HepG2 (cell line): Measurements from ENCODE around the gene SLC22A31. TPM values are rescaled to one million over a fixed set of nuclear protein-coding genes. Genes with fewer than 3 reads are reported as not detected.

Source experiments
- ATAC-seq: fragments of 200-7000 bp; cut with Tn5 transposase; 3 replicates; pipeline ENCODE4 v1.9.1; 2020; ENCODE audit warnings: mild to moderate bottlenecking, moderate library complexity
- BruUV-seq: library from RNA; stranded (reverse); fragments of 400-500 nt; replicated peaks from 2 replicates; lab custom pipeline; 2021; lab: Mats Ljungman, UMichigan
- CTCF ChIA-PET: fragments of 300-600 bp; formaldehyde crosslinking; extraction: SDS; loops from one replicate; lab custom pipeline; 2021; ENCODE audit warnings: low total read pairs, inconsistent platforms, low intra/inter-chr PET ratio; lab: Yijun Ruan, JAX
- POLR2A ChIA-PET: fragments of 350-600 bp; sonication (Branson Sonifier 250); formaldehyde crosslinking; loops from one replicate; lab custom pipeline; 2020; ENCODE audit warnings: antibody characterized with exemption, inconsistent platforms; lab: Yijun Ruan, JAX
- DNase-seq: peaks from one replicate; pipeline ENCODE4 v3.0.0-alpha.2; 2015; ENCODE audit warnings: low spot score
- FAIRE-seq: peaks from 3 replicates; lab custom pipeline; 2011; peaks lifted over from hg19 to GRCh38; lab: Jason Lieb, UNC
- H2AFZ ChIP-seq: one replicate; pipeline ENCODE4 v1.6.1; 2011; ENCODE audit warnings: low read length, inconsistent platforms
- H3K27ac ChIP-seq: fragments of 300-600 bp; 3 replicates; pipeline ENCODE4 v1.8.0; 2011; ENCODE audit warnings: mixed run types, mild to moderate bottlenecking, mixed read lengths, low read length, inconsistent platforms; ENCODE audit not compliant: insufficient read depth; ENCODE audit errors: extremely low read length
- H3K27me3 ChIP-seq, 2 experiments: fragments of 200-600 bp in 1 of 2; 2 replicates in 1 of 2; 3 replicates in 1 of 2; pipeline versions ENCODE4 v1.6.0 to v1.8.0; 2011; ENCODE audit warnings: low read length in 2 of 2, mild to moderate bottlenecking in 2 of 2, moderate library complexity in 2 of 2, inconsistent platforms in 1 of 2; ENCODE audit not compliant: insufficient read depth in 2 of 2, control insufficient read depth in 1 of 2
- H3K36me3 ChIP-seq, 2 experiments: fragments of 200-600 bp in 1 of 2; replicated peaks in 1 of 2; 2 replicates in 1 of 2; 3 replicates in 1 of 2; pipeline versions ENCODE4 v1.5.1 to v1.8.0; 2011; ENCODE audit warnings: low read length in 2 of 2, inconsistent platforms in 1 of 2; ENCODE audit not compliant: insufficient read depth in 2 of 2, control insufficient read depth in 1 of 2
- H3K4me1 ChIP-seq: 2 replicates; pipeline ENCODE4 v1.5.1; 2012; ENCODE audit warnings: low read length, inconsistent platforms; ENCODE audit not compliant: insufficient read depth
- H3K4me2 ChIP-seq: 2 replicates; pipeline ENCODE4 v1.6.0; 2011; ENCODE audit warnings: low read depth, low read length, inconsistent platforms
- H3K4me3 ChIP-seq, 3 experiments: fragments of 200-600 bp in 1 of 3; sonication (generic), shearing (Covaris generic) in 1 of 3; replicated peaks in 1 of 3; 2 replicates each; pipeline ENCODE4 v1.5.1; 2011 to 2016; ENCODE audit warnings: low read length in 3 of 3, inconsistent platforms in 2 of 3, low read depth in 2 of 3, mild to moderate bottlenecking in 2 of 3, control low read depth in 1 of 3, mixed read lengths in 1 of 3; ENCODE audit not compliant: insufficient read depth in 1 of 3
- H3K79me2 ChIP-seq: one replicate; pipeline ENCODE4 v1.6.1; 2011; ENCODE audit warnings: low read length, inconsistent platforms; ENCODE audit not compliant: insufficient read depth
- H3K9ac ChIP-seq: 2 replicates; pipeline ENCODE4 v1.6.0; 2011; ENCODE audit warnings: mild to moderate bottlenecking, low read depth, low read length, inconsistent platforms; ENCODE audit not compliant: insufficient read depth
- H3K9me3 ChIP-seq: 2 replicates; pipeline ENCODE4 v1.5.1; 2012; ENCODE audit warnings: mild to moderate bottlenecking, low read length
- H4K20me1 ChIP-seq: 2 replicates; pipeline ENCODE4 v1.6.0; 2011; ENCODE audit warnings: inconsistent platforms, mild to moderate bottlenecking, low read length, moderate library complexity; ENCODE audit not compliant: insufficient read depth
- CCDC6 ChIP-seq: sonication (generic); formaldehyde crosslinking; IDR thresholded peaks from 2 replicates; pipeline ENCODE4 v1.8.1; 2022; ENCODE audit warnings: mild to moderate bottlenecking, missing genetic modification reagents, moderate library complexity
- CHCHD3 ChIP-seq: sonication (generic); formaldehyde crosslinking; IDR thresholded peaks from 2 replicates; pipeline ENCODE4 v1.8.0; 2022; ENCODE audit warnings: mild to moderate bottlenecking, missing genetic modification reagents, moderate library complexity
- EED ChIP-seq: sonication (generic); formaldehyde crosslinking; IDR thresholded peaks from 2 replicates; pipeline ENCODE4 v1.5.0; 2020; ENCODE audit warnings: mild to moderate bottlenecking, missing genetic modification reagents
- EZH2 ChIP-seq: conservative IDR thresholded peaks from 2 replicates; pipeline ENCODE4 v1.6.1; 2012; ENCODE audit warnings: mild to moderate bottlenecking, low read depth, low read length, moderate library complexity
- HNF4G ChIP-seq, 2 experiments: sonication (generic) in 1 of 2; formaldehyde crosslinking in 1 of 2; IDR thresholded peaks; 2 replicates each; pipeline versions ENCODE4 v1.4.0 to v1.6.1; 2011 to 2020; ENCODE audit warnings: borderline replicate concordance in 2 of 2, low read depth in 2 of 2, mild to moderate bottlenecking in 2 of 2, low read length in 1 of 2, missing genetic modification reagents in 1 of 2, moderate library complexity in 1 of 2
- HNRNPL ChIP-seq: fragments of 200-400 bp; formaldehyde crosslinking; IDR thresholded peaks from 2 replicates; pipeline ENCODE4 v1.6.1; 2017; ENCODE audit warnings: mild to moderate bottlenecking, low read depth, low read length
- LRRFIP1 ChIP-seq: sonication (generic); formaldehyde crosslinking; conservative IDR thresholded peaks from 2 replicates; pipeline ENCODE4 v1.4.0; 2020; ENCODE audit warnings: missing genetic modification reagents
- NFIC ChIP-seq: IDR thresholded peaks from 2 replicates; pipeline ENCODE4 v1.6.1; 2012; ENCODE audit warnings: mild to moderate bottlenecking, low read length, inconsistent platforms
- PHF20 ChIP-seq: sonication (generic); formaldehyde crosslinking; IDR thresholded peaks from 2 replicates; pipeline ENCODE4 v1.5.0; 2020; ENCODE audit warnings: mild to moderate bottlenecking, missing genetic modification reagents
- PLRG1 ChIP-seq: fragments of 450-650 bp; conservative IDR thresholded peaks from 2 replicates; pipeline ENCODE4 v1.6.1; 2016
- ZFX ChIP-seq: sonication (generic); formaldehyde crosslinking; IDR thresholded peaks from 2 replicates; pipeline ENCODE4 v1.4.0; 2020; ENCODE audit warnings: mild to moderate bottlenecking, low read depth, missing genetic modification reagents, moderate library complexity
- ZNF230 ChIP-seq: sonication (generic); formaldehyde crosslinking; IDR thresholded peaks from 2 replicates; pipeline ENCODE4 v1.4.0; 2020; ENCODE audit warnings: mild to moderate bottlenecking, missing genetic modification reagents
- ZNF350 ChIP-seq: sonication (generic); formaldehyde crosslinking; IDR thresholded peaks from 2 replicates; pipeline ENCODE4 v1.4.0; 2020; ENCODE audit warnings: mild to moderate bottlenecking, low read depth, missing genetic modification reagents, borderline replicate concordance
- ZNF44 ChIP-seq: sonication (generic); formaldehyde crosslinking; IDR thresholded peaks from 2 replicates; pipeline ENCODE4 v1.5.1; 2020; ENCODE audit warnings: mild to moderate bottlenecking, missing genetic modification reagents
- WGBS: methylation state at CpG from one replicate; pipeline ENCODE4 v1.1.6; 2017; ENCODE audit warnings: low lambda C conversion rate; 5-methylcytosine and 5-hydroxymethylcytosine counted together
- in situ Hi-C: cut with HindIII; loops from 2 replicates; pipeline ENCODE4 v1.10.0; 2017; ENCODE audit warnings: low pct_unique_long_range_greater_than_20kb; ENCODE audit not compliant: extremely low pct_ligation_motif_present
- intact Hi-C: fragments of 100-400 bp; cut with micrococcal nuclease; formaldehyde crosslinking; loops from one replicate; pipeline ENCODE4 v1.10.0; 2022; ENCODE audit not compliant: unreplicated experiment
- polyA plus RNA-seq, 8 experiments: library from polyadenylated mRNA; depleted of rRNA in 3 of 8; stranded (reverse) in 7 of 8; unstranded in 1 of 8; fragments of >200 nt; fragmentation: Illumina TruSeq in 4 of 8; extraction: Trizol in 4 of 8; gene quantifications; 2 replicates each; pipeline versions ENCODE4 v1.2.1 to v1.2.3, GENCODE V29; 2011 to 2016; ENCODE audit warnings: low read depth in 4 of 8, missing spikeins in 1 of 8, mixed read lengths in 1 of 8; ENCODE audit not compliant: insufficient read depth in 1 of 8
- total RNA-seq, 5 experiments: library from RNA; depleted of rRNA; stranded (reverse); fragments of >200 nt; fragmentation: Illumina TruSeq; extraction: Trizol; gene quantifications; 2 replicates each; pipeline ENCODE4 v1.2.3, GENCODE V29; 2016; ENCODE audit warnings: low read depth in 1 of 5
- TF ChIP-seq, protein P1 (sequence below): sonication (generic); formaldehyde crosslinking; IDR thresholded peaks from 2 replicates; pipeline ENCODE4 v1.4.0; 2020; ENCODE audit warnings: missing genetic modification reagents
- TF ChIP-seq, protein P2 (sequence below): sonication (generic); formaldehyde crosslinking; IDR thresholded peaks from 2 replicates; pipeline ENCODE4 v1.9.0; 2021; ENCODE audit warnings: missing genetic modification reagents, mild to moderate bottlenecking, borderline replicate concordance

The SLC22A31 gene
- total and polyA plus RNA-seq, 2 of the 13 experiments (the other 11 are each of a cell fraction or from before 2014, with no cell fraction given): 67.3 to 83.3 TPM

GRCh38 chr16:89172528-89173173 is 27.7 kb downstream of the SLC22A31 start (continued):
- 0 out of 2 replicates have a peak, but pooled peaks have one; percentile 27 for TF ChIP-seq EED (CRISPR knock-in tag)
- TF ChIP-seq ZNF44 (CRISPR knock-in tag): 0 out of 2 replicates have a peak, but pooled peaks have one; percentile 43
- no peak for TF ChIP-seq NFIC
- TF ChIP-seq HNF4G (IDR thresholded peaks at IDR 0.05; ENCODE audit: borderline replicate concordance, low read depth, low read length): no peak
- no peak for TF ChIP-seq HNF4G (CRISPR knock-in tag; IDR thresholded peaks at IDR 0.05; ENCODE audit: borderline replicate concordance, low read depth)
- TF ChIP-seq ZFX: no peak
- no peak for TF ChIP-seq ZNF350 (CRISPR knock-in tag)
- no peak for TF ChIP-seq CCDC6 (CRISPR knock-in tag)
- TF ChIP-seq ZNF230 (CRISPR knock-in tag): no peak
- 0 out of 2 replicates have a peak, but pooled peaks have one; percentile 15 for TF ChIP-seq HNRNPL
- 0 out of 2 replicates have a peak, but pooled peaks have one; percentile 3 for TF ChIP-seq PHF20

GRCh38 chr16:89172171-89172527 is 28.2 kb downstream of the SLC22A31 start:
- Histone ChIP-seq H3K27ac (no peak overlapping the region), H3K79me2 (no peaks in the 10 kb centered on the region), H3K27me3 (peaks cover 60 to 88% of the 10 kb centered on the region in 2 experiments), H4K20me1 (peaks cover 17% of the 10 kb centered on the region), H3K4me2 (peak overlapping the region; percentile 79), H3K4me3 (peak overlapping the region in 1 of 3 experiments; percentile 69; a peak in 1 of 6 replicates), H3K4me1 (peaks cover 64% of the 10 kb centered on the region), H2AFZ (no peak overlapping the region), H3K9me3 (no peaks in the 10 kb centered on the region), H3K36me3 (no peaks in the 10 kb centered on the region), H3K9ac (no peak overlapping the region)
- no peak for DNase-seq
- ChIA-PET POLR2A (no interaction called here), CTCF (no interaction called here)
- FAIRE-seq: no peak
- BruUV-seq: no TSS peak
- ATAC-seq: no peak
- WGBS: 31% methylated on average over 4 of the region's 11 CpGs
- in situ Hi-C loops: no loop called here
- intact Hi-C loops: loop anchor here (5.0 kb wide), 1 partner anchor 45 kb away; the partner anchor contains the start of gene ZNF778
- TF ChIP-seq CHCHD3: peak; percentile 37; the same call in 1 of the 2 replicates
- TF ChIP-seq, protein P1, sequence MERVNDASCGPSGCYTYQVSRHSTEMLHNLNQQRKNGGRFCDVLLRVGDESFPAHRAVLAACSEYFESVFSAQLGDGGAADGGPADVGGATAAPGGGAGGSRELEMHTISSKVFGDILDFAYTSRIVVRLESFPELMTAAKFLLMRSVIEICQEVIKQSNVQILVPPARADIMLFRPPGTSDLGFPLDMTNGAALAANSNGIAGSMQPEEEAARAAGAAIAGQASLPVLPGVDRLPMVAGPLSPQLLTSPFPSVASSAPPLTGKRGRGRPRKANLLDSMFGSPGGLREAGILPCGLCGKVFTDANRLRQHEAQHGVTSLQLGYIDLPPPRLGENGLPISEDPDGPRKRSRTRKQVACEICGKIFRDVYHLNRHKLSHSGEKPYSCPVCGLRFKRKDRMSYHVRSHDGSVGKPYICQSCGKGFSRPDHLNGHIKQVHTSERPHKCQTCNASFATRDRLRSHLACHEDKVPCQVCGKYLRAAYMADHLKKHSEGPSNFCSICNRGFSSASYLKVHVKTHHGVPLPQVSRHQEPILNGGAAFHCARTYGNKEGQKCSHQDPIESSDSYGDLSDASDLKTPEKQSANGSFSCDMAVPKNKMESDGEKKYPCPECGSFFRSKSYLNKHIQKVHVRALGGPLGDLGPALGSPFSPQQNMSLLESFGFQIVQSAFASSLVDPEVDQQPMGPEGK: 0 out of 2 replicates have a peak, but pooled peaks have one; percentile 8
- TF ChIP-seq PLRG1: no peak
- TF ChIP-seq LRRFIP1 (CRISPR knock-in tag): no peak
- TF ChIP-seq EZH2: peak; percentile 96
- TF ChIP-seq, protein P2, sequence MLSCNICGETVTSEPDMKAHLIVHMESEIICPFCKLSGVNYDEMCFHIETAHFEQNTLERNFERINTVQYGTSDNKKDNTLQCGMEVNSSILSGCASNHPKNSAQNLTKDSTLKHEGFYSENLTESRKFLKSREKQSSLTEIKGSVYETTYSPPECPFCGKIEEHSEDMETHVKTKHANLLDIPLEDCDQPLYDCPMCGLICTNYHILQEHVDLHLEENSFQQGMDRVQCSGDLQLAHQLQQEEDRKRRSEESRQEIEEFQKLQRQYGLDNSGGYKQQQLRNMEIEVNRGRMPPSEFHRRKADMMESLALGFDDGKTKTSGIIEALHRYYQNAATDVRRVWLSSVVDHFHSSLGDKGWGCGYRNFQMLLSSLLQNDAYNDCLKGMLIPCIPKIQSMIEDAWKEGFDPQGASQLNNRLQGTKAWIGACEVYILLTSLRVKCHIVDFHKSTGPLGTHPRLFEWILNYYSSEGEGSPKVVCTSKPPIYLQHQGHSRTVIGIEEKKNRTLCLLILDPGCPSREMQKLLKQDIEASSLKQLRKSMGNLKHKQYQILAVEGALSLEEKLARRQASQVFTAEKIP: no peak
